ENCODE data around the gene FMN2.

The FMN2 gene

GRCh38 chr1:240136402-240136801 lies 44.7 kb downstream of the FMN2 start:
- no peaks in the 10 kb centered on the region for H3K4me1 ChIP-seq
- intact Hi-C loops (cut with DNase I; ENCODE audit: low total_unique reads): no loop called here
- H3K27ac ChIP-seq: no peak overlapping the region
- H3K27me3 ChIP-seq: peaks cover 0 to 3% of the 10 kb centered on the region in 2 donors
- H3K9me3 ChIP-seq: no peaks in the 10 kb centered on the region
- TF ChIP-seq, protein P1, sequence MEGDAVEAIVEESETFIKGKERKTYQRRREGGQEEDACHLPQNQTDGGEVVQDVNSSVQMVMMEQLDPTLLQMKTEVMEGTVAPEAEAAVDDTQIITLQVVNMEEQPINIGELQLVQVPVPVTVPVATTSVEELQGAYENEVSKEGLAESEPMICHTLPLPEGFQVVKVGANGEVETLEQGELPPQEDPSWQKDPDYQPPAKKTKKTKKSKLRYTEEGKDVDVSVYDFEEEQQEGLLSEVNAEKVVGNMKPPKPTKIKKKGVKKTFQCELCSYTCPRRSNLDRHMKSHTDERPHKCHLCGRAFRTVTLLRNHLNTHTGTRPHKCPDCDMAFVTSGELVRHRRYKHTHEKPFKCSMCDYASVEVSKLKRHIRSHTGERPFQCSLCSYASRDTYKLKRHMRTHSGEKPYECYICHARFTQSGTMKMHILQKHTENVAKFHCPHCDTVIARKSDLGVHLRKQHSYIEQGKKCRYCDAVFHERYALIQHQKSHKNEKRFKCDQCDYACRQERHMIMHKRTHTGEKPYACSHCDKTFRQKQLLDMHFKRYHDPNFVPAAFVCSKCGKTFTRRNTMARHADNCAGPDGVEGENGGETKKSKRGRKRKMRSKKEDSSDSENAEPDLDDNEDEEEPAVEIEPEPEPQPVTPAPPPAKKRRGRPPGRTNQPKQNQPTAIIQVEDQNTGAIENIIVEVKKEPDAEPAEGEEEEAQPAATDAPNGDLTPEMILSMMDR (IDR thresholded peaks at IDR 0.05): no peak
- H3K36me3 ChIP-seq: no peaks in the 10 kb centered on the region
- no peak for DNase-seq
- no peak overlapping the region for H3K4me3 ChIP-seq

- TF ChIP-seq, protein P1 (IDR thresholded peaks at IDR 0.05): no peak
- Histone ChIP-seq H3K27me3 (peaks cover 0 to 3% of the 10 kb centered on the region in 2 donors), H3K4me1 (no peaks in the 10 kb centered on the region), H3K4me3 (no peak overlapping the region), H3K9me3 (no peaks in the 10 kb centered on the region), H3K36me3 (no peaks in the 10 kb centered on the region), H3K27ac (no peak overlapping the region)
- DNase-seq: no peak
- intact Hi-C loops (cut with DNase I; ENCODE audit: low total_unique reads): no loop called here
These were observed 47.2 kb downstream of the FMN2 start for GRCh38 chr1:240138867-240139266.

- Histone ChIP-seq H3K4me1 (no peaks in the 10 kb centered on the region), H3K27me3 (peaks cover 0 to 3% of the 10 kb centered on the region in 2 donors), H3K36me3 (no peaks in the 10 kb centered on the region), H3K9me3 (no peaks in the 10 kb centered on the region), H3K27ac (no peak overlapping the region), H3K4me3 (no peak overlapping the region)
- TF ChIP-seq, protein P1 (IDR thresholded peaks at IDR 0.05): no peak
- intact Hi-C loops (cut with DNase I; ENCODE audit: low total_unique reads): no loop called here
- no peak for DNase-seq
These were observed 47.8 kb downstream of the FMN2 start for GRCh38 chr1:240139511-240139910.

DNA sequence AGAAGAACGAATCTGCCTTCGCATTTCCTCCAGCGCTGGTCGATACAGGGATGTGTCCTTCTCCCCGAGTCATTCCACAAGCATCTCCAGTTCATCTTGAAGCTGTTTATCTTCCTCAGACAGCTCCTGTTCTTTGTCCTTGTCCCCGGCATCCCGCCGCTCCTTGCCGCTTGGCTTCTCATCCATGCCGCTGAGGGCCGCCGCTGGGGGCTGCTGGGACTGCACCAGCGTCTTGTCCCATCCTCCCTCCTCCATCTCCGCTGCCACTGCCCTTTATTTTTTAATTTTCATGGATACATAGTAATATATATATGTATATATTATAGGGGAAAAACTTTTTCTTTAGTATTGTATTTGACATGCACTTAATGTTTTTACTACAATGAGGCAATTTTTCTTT lies 53.4 kb downstream of the FMN2 start:
- Histone ChIP-seq H3K4me1 (no peaks in the 10 kb centered on the region), H3K4me3 (no peak overlapping the region), H3K9me3 (no peaks in the 10 kb centered on the region), H3K36me3 (no peaks in the 10 kb centered on the region), H3K27ac (no peak overlapping the region), H3K27me3 (no peaks in the 10 kb centered on the region)
- intact Hi-C loops (cut with DNase I; ENCODE audit: low total_unique reads): no loop called here
- TF ChIP-seq, protein P1 (IDR thresholded peaks at IDR 0.05): no peak
- DNase-seq: no peak

DNA sequence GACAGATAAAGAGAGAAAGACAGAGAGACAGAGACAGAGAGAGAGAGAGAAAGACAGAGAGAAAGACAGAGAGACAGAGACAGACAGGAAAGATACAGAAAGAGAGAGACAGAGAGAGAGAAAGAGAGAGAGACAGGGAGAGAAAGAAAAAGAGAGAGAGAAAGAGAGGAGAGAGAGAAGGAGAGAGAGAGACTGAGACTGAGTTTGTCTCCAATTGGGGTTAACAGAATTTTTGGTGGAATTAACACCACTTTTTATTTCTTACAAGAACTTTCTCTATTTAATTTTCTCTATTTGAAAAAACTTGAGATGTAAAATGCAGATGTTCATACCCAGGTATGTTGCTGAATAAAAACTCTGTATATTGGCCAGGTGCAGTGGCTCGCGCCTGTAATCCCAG lies 56.6 kb downstream of the FMN2 start:
- Histone ChIP-seq H3K36me3 (no peaks in the 10 kb centered on the region), H3K4me1 (no peaks in the 10 kb centered on the region), H3K4me3 (no peak overlapping the region), H3K9me3 (no peaks in the 10 kb centered on the region), H3K27ac (no peak overlapping the region), H3K27me3 (no peaks in the 10 kb centered on the region)
- TF ChIP-seq, protein P1 (IDR thresholded peaks at IDR 0.05): no peak
- DNase-seq: no peak
- intact Hi-C loops (cut with DNase I; ENCODE audit: low total_unique reads): no loop called here

DNA sequence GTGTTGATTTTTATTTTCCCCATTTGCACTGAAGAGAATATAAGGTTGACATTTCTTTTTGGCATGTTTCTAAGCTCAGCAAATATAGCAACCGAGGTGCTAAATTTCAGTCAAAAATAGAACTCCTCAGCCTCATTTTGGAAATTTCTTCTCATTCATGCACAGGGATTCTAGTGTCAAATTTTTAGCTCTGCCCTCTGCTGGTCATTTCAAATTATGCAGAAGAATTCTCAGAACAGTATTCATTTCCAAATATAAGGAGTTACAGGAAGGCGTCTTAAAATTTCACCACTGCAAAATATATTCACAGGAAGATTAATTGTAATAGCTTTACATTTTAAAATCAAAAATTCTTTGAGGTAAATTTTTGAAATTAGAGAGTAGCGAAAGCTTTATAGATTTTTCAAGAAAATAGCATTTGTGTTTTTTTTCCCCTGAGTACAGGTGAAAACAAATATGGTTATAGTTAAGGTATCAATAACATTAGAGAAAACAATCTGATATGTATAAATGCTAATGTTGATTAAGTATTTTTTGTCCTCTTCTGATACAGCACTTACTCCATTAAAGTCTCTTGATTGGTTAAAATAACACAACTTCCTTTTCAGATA lies 57.9 kb downstream of the FMN2 start:
- H3K36me3 ChIP-seq: no peaks in the 10 kb centered on the region
- H3K4me3 ChIP-seq: no peak overlapping the region
- TF ChIP-seq, protein P1 (IDR thresholded peaks at IDR 0.05): peak; percentile 26 to 43
- no peaks in the 10 kb centered on the region for H3K4me1 ChIP-seq
- no peaks in the 10 kb centered on the region for H3K9me3 ChIP-seq
- no peaks in the 10 kb centered on the region for H3K27me3 ChIP-seq
- intact Hi-C loops (cut with DNase I; ENCODE audit: low total_unique reads): no loop called here
- no peak overlapping the region for H3K27ac ChIP-seq
- DNase-seq: no peak

Data from tibial artery (tissue), 4 donors.